Nephron (organoid): ENCODE data around the gene XBP1.

ENCODE experiments used
- H3K27ac Mint-ChIP-seq, 3 experiments: 2 replicates each; pipeline ENCODE4 v1.8.0; 2020; ENCODE audit warnings: mixed read lengths in 3 of 3, mild to moderate bottlenecking in 2 of 3, moderate library complexity in 1 of 3
- H3K27me3 Mint-ChIP-seq: 2 replicates; pipeline ENCODE4 v1.8.0; 2021; ENCODE audit warnings: low read depth, mild to moderate bottlenecking, moderate library complexity, mixed read lengths
- H3K36me3 Mint-ChIP-seq: 2 replicates; pipeline ENCODE4 v1.8.0; 2020; ENCODE audit warnings: low read depth, mixed read lengths
- H3K4me1 Mint-ChIP-seq: 2 replicates; pipeline ENCODE4 v1.8.0; 2020; ENCODE audit warnings: mixed read lengths
- H3K4me3 Mint-ChIP-seq, 3 experiments: 2 replicates each; pipeline ENCODE4 v1.8.0; 2020; ENCODE audit warnings: mild to moderate bottlenecking in 3 of 3, mixed read lengths in 3 of 3, moderate library complexity in 2 of 3
- H3K9me3 Mint-ChIP-seq: 2 replicates; pipeline ENCODE4 v1.8.0; 2020; ENCODE audit warnings: mixed read lengths
- CTCF ChIP-seq, 3 experiments: fragments of 200-600 bp; sonication (generic); IDR thresholded peaks; one replicate each; pipeline ENCODE4 v1.5.0; 2021; ENCODE audit warnings: antibody characterized with exemption in 3 of 3; ENCODE audit not compliant: unreplicated experiment in 3 of 3

Gene XBP1

GRCh38 chr22:28802595-28803123 lies 2.3 kb upstream of the XBP1 start:
- peaks cover 13% of the 10 kb centered on the region for H3K36me3 Mint-ChIP-seq
- peak overlapping the region; percentile 76 to 92 (median 84) for H3K27ac Mint-ChIP-seq
- TF ChIP-seq CTCF (IDR thresholded peaks at IDR 0.05; ENCODE audit: unreplicated experiment in 3 of 3): peak in 1 of 3 experiments; percentile 13
- no peaks in the 10 kb centered on the region for H3K9me3 Mint-ChIP-seq
- peaks cover 28% of the 10 kb centered on the region for H3K4me1 Mint-ChIP-seq
- peak overlapping the region; percentile 75 to 87 (median 86) for H3K4me3 Mint-ChIP-seq
- H3K27me3 Mint-ChIP-seq: no peaks in the 10 kb centered on the region

DNA sequence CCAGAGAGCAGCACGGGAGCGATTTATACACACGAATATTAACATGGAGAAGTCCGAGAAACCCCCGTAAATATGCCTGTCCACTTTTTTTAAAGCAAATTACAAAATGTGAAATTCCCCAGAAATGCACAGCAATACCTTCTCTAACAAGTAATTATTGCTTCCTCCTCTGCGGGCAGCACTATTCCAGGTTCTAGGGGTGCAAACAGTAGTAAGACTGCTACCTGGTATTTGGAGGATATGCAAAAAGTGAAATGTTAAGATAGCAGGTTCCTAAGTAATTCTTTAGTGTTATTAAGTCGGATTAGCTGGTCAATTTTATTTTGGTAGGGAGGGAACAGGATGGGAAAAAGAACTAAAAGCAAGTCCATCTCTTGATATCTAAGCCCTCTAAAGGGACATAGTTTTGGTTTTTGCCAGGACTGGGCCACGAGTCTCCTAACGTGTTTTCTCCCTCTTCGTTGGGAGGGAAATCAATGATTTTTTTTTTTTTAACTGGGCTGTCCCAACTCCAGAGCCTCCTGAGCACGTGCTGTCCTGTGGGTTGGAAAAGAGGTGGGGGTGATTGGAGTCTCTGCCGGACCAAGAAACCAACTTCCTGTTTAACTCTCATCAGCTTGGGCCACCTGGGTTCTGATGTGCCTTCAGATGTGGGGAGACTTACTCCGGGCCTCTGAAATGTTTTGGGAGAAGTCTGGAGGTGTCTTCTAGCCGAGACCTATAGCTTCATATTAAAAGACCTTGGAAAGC lies 1.7 kb upstream of the XBP1 start:
- Mint-ChIP-seq H3K36me3 (peaks cover 18% of the 10 kb centered on the region), H3K4me3 (peak overlapping the region; percentile 75 to 87 (median 86))
- TF ChIP-seq CTCF (IDR thresholded peaks at IDR 0.05; ENCODE audit: unreplicated experiment in 3 of 3): no peak

GRCh38 chr22:28799606-28800307 lies 612 bp downstream of the XBP1 start:
- H3K4me3 Mint-ChIP-seq: peak overlapping the region; percentile 85 to 87 (median 86)
- no peaks in the 10 kb centered on the region for H3K9me3 Mint-ChIP-seq
- peaks cover 40% of the 10 kb centered on the region for H3K36me3 Mint-ChIP-seq
- no peaks in the 10 kb centered on the region for H3K27me3 Mint-ChIP-seq
- H3K4me1 Mint-ChIP-seq: peaks cover 36% of the 10 kb centered on the region
- peak overlapping the region; percentile 79 to 90 (median 85) for H3K27ac Mint-ChIP-seq
- no peak for TF ChIP-seq CTCF (IDR thresholded peaks at IDR 0.05; ENCODE audit: unreplicated experiment in 3 of 3)

More for the DNA sequence above, 1.7 kb upstream of the XBP1 start:
- Mint-ChIP-seq H3K4me1 (peaks cover 28% of the 10 kb centered on the region), H3K27ac (peak overlapping the region; percentile 76 to 92 (median 84)), H3K27me3 (no peaks in the 10 kb centered on the region), H3K9me3 (no peaks in the 10 kb centered on the region)

GRCh38 chr22:28798810-28799605 lies 1.4 kb downstream of the XBP1 start:
- Mint-ChIP-seq H3K27ac (peak overlapping the region; percentile 79 to 90 (median 85)), H3K36me3 (peaks cover 47% of the 10 kb centered on the region), H3K4me3 (peak overlapping the region; percentile 85 to 87 (median 86)), H3K4me1 (peaks cover 36% of the 10 kb centered on the region), H3K9me3 (no peaks in the 10 kb centered on the region), H3K27me3 (no peaks in the 10 kb centered on the region)
- no peak for TF ChIP-seq CTCF (IDR thresholded peaks at IDR 0.05; ENCODE audit: unreplicated experiment in 3 of 3)

DNA sequence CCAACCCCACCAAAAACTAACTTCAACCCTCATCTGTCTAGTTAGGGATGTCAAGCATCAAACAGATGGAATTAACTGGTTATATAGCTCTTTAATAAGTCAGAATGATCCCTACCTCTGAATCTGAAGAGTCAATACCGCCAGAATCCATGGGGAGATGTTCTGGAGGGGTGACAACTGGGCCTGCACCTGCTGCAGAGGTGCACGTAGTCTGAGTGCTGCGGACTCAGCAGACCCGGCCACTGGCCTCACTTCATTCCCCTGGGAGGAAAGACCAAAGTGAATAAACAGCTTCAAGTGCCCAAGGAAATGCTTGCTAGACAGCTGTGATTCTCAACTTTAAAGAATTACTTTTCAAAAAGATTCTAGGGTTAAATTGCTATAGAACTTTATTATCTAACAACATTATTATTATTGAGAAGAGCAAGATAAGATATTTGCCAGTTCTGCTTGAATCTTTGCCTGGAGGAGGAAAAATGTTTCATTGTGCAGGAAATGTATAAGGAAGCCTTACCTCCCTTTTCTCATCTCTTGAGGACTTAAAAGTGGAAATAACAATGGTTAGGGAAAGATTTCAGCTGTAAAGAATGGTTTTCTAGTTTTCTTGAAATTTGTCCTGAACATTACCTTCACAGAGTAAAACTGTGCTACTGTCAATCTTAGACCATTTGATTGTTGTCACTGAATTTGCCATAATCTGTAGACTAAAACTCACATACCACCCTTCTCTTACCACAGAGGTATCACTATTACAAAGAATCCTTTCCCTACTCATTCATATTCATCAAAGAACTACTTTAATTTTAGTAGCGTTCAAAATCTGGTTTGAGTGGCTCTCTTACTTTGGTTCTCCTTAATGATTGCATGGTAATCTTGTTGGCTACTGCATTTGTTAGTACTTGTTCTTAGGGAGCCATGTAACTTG lies 4.2 kb downstream of the XBP1 start:
- Mint-ChIP-seq H3K4me3 (peak overlapping the region in 1 of 3 experiments; percentile 44), H3K27me3 (no peaks in the 10 kb centered on the region), H3K4me1 (peaks cover 30% of the 10 kb centered on the region), H3K9me3 (no peaks in the 10 kb centered on the region), H3K36me3 (peaks cover 61% of the 10 kb centered on the region), H3K27ac (peak overlapping the region in 2 of 3 experiments; percentile 22 to 30)
- TF ChIP-seq CTCF (IDR thresholded peaks at IDR 0.05; ENCODE audit: unreplicated experiment in 3 of 3): no peak
